K562 (cell line): ENCODE data around the gene EFEMP2. TPM values are rescaled to one million over a fixed set of nuclear protein-coding genes. Genes with fewer than 3 reads are reported as not detected.

ENCODE experiments used
- CEBPB ChIP-seq: fragments of 450-650 bp; IDR thresholded peaks from 2 replicates; pipeline ENCODE4 v1.6.1; 2016; ENCODE audit warnings: missing genetic modification characterization, missing compliant biosample characterization
- CHD1 ChIP-seq: fragments of 200-600 bp; sonication (generic); IDR thresholded peaks from one replicate; pipeline ENCODE4 v1.6.1; 2012; ENCODE audit warnings: mild to moderate bottlenecking, moderate library complexity, low read length, inconsistent platforms
- COPS2 ChIP-seq: fragments of 450-650 bp; conservative IDR thresholded peaks from 2 replicates; pipeline ENCODE4 v1.6.1; 2016; ENCODE audit warnings: mild to moderate bottlenecking, moderate library complexity
- DDX20 ChIP-seq: fragments of 450-650 bp; IDR thresholded peaks from 2 replicates; pipeline ENCODE4 v1.6.1; 2016; ENCODE audit warnings: missing genetic modification characterization, low read depth, mild to moderate bottlenecking, missing compliant biosample characterization, moderate library complexity
- KDM2B ChIP-seq: fragments of 250-450 bp; sonication (Bioruptor Pico); IDR thresholded peaks from 2 replicates; pipeline ENCODE4 v1.8.0; 2021; ENCODE audit warnings: mild to moderate bottlenecking, moderate library complexity
- MAFK ChIP-seq: IDR thresholded peaks from 2 replicates; pipeline ENCODE4 v1.6.1; 2011; ENCODE audit warnings: low read length, improper control_type of control experiment
- MEF2A ChIP-seq: IDR thresholded peaks from 2 replicates; pipeline ENCODE4 v1.6.1; 2011; ENCODE audit warnings: low read depth, mild to moderate bottlenecking, low read length, moderate library complexity; ENCODE audit not compliant: control insufficient read depth
- NCOA6 ChIP-seq: fragments of 450-650 bp; IDR thresholded peaks from 2 replicates; pipeline ENCODE4 v1.6.1; 2017; ENCODE audit warnings: mild to moderate bottlenecking
- PYGO2 ChIP-seq: fragments of 450-650 bp; IDR thresholded peaks from 2 replicates; pipeline ENCODE4 v1.6.1; 2016; ENCODE audit warnings: mild to moderate bottlenecking, missing genetic modification characterization, moderate library complexity, missing compliant biosample characterization
- RAD51 ChIP-seq: fragments of 450-650 bp; IDR thresholded peaks from 2 replicates; pipeline ENCODE4 v1.7.1; 2016; ENCODE audit warnings: low read depth, mild to moderate bottlenecking, borderline replicate concordance
- RB1 ChIP-seq: fragments of 450-650 bp; IDR thresholded peaks from 2 replicates; pipeline ENCODE4 v1.6.1; 2017; ENCODE audit warnings: low read depth, mild to moderate bottlenecking
- TCF3 ChIP-seq: sonication (generic); formaldehyde crosslinking; IDR thresholded peaks from 2 replicates; pipeline ENCODE4 v1.4.0; 2020; ENCODE audit warnings: mild to moderate bottlenecking, missing genetic modification reagents
- TEAD1 ChIP-seq, 2 experiments: fragments of 450-650 bp in 1 of 2; sonication (generic) in 1 of 2; formaldehyde crosslinking; IDR thresholded peaks; 2 replicates each; pipeline versions ENCODE4 v1.4.0 to v1.8.0; 2020 to 2022; ENCODE audit warnings: mild to moderate bottlenecking in 2 of 2, missing genetic modification reagents in 1 of 2
- THRAP3 ChIP-seq: fragments of 450-650 bp; IDR thresholded peaks from 2 replicates; pipeline ENCODE4 v1.6.1; 2016; ENCODE audit warnings: mild to moderate bottlenecking, inconsistent platforms, borderline replicate concordance
- TSC22D4 ChIP-seq: fragments of 450-650 bp; IDR thresholded peaks from 2 replicates; pipeline ENCODE4 v1.6.1; 2016; ENCODE audit warnings: missing genetic modification characterization, missing biosample characterization, control low read depth
- ZNF23 ChIP-seq: fragments of 250-450 bp; sonication (Bioruptor Pico); IDR thresholded peaks from 2 replicates; pipeline ENCODE4 v1.4.0; 2020; ENCODE audit warnings: mild to moderate bottlenecking
- polyA plus RNA-seq, 8 experiments: library from polyadenylated mRNA; depleted of rRNA in 4 of 8; stranded (reverse) in 5 of 8; unstranded in 3 of 8; fragments of >200 nt; fragmentation: Nextera tagmentation in 2 of 8; fragmentation: Illumina TruSeq in 1 of 8; extraction: Ambion mirVana in 2 of 8; extraction: Trizol in 1 of 8; gene quantifications; 2 replicates each; pipeline versions ENCODE4 v1.2.1 to v1.2.3, GENCODE V29; 2011 to 2014; ENCODE audit warnings: inconsistent platforms in 1 of 8, missing spikeins in 1 of 8
- total RNA-seq, 7 experiments: library from RNA; depleted of rRNA in 6 of 7; stranded (reverse); fragments of >200 nt in 6 of 7; fragmentation: Illumina TruSeq in 2 of 7; extraction: Trizol in 2 of 7; gene quantifications; 2 replicates each; pipeline versions ENCODE4 v1.2.1 to v1.2.3, GENCODE V29; 2011 to 2021; ENCODE audit warnings: low replicate concordance in 1 of 7
- TF ChIP-seq, protein P1 (sequence below), 2 experiments: fragments of 450-650 bp; formaldehyde crosslinking in 1 of 2; IDR thresholded peaks; 2 replicates each; pipeline versions ENCODE4 v1.4.0 to v1.6.1; 2014 to 2020; ENCODE audit warnings: mild to moderate bottlenecking in 2 of 2, borderline replicate concordance in 1 of 2, low read depth in 1 of 2
- TF ChIP-seq, protein P2 (sequence below): sonication (generic); formaldehyde crosslinking; IDR thresholded peaks from 2 replicates; pipeline ENCODE4 v1.8.1; 2023; ENCODE audit warnings: missing genetic modification reagents, mild to moderate bottlenecking, borderline replicate concordance

Gene EFEMP2
- total and polyA plus RNA-seq, 9 of the 15 experiments (the other 6 are each of a cell fraction or from before 2014, with no cell fraction given) = 0.07 to 2.9 (median 0.69) TPM; not detected in 1

DNA sequence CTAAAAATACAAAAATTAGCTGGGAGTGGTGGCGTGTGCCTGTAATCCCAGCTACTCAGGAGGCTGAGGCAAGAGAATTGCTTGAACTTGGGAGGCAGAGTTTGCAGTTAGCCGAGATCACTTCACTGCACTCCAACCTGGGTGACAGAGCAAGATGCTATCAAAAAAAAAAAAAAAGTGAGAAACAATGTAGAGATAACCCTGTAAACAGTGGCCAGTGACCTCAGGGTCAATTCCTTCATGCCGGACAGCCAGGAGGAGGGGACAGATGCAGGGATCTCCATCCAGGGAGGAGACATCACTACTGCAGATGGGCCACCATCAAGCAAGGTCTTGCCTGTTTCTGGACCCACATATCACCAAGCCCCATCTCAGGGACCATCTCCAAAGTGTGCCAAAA lies 24.9 kb downstream of the EFEMP2 start (continued):
- TF ChIP-seq, protein P1, sequence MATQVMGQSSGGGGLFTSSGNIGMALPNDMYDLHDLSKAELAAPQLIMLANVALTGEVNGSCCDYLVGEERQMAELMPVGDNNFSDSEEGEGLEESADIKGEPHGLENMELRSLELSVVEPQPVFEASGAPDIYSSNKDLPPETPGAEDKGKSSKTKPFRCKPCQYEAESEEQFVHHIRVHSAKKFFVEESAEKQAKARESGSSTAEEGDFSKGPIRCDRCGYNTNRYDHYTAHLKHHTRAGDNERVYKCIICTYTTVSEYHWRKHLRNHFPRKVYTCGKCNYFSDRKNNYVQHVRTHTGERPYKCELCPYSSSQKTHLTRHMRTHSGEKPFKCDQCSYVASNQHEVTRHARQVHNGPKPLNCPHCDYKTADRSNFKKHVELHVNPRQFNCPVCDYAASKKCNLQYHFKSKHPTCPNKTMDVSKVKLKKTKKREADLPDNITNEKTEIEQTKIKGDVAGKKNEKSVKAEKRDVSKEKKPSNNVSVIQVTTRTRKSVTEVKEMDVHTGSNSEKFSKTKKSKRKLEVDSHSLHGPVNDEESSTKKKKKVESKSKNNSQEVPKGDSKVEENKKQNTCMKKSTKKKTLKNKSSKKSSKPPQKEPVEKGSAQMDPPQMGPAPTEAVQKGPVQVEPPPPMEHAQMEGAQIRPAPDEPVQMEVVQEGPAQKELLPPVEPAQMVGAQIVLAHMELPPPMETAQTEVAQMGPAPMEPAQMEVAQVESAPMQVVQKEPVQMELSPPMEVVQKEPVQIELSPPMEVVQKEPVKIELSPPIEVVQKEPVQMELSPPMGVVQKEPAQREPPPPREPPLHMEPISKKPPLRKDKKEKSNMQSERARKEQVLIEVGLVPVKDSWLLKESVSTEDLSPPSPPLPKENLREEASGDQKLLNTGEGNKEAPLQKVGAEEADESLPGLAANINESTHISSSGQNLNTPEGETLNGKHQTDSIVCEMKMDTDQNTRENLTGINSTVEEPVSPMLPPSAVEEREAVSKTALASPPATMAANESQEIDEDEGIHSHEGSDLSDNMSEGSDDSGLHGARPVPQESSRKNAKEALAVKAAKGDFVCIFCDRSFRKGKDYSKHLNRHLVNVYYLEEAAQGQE (IDR thresholded peaks at IDR 0.05; ENCODE audit: borderline replicate concordance) = no peak
- TF ChIP-seq, protein P1 (CRISPR knock-in tag; IDR thresholded peaks at IDR 0.05; ENCODE audit: low read depth) = no peak
- no peak for TF ChIP-seq ZNF23 (CRISPR knock-in tag)
- TF ChIP-seq PYGO2 (tag) = no peak
- no peak for TF ChIP-seq KDM2B (CRISPR knock-in tag)
- TF ChIP-seq, protein P2, sequence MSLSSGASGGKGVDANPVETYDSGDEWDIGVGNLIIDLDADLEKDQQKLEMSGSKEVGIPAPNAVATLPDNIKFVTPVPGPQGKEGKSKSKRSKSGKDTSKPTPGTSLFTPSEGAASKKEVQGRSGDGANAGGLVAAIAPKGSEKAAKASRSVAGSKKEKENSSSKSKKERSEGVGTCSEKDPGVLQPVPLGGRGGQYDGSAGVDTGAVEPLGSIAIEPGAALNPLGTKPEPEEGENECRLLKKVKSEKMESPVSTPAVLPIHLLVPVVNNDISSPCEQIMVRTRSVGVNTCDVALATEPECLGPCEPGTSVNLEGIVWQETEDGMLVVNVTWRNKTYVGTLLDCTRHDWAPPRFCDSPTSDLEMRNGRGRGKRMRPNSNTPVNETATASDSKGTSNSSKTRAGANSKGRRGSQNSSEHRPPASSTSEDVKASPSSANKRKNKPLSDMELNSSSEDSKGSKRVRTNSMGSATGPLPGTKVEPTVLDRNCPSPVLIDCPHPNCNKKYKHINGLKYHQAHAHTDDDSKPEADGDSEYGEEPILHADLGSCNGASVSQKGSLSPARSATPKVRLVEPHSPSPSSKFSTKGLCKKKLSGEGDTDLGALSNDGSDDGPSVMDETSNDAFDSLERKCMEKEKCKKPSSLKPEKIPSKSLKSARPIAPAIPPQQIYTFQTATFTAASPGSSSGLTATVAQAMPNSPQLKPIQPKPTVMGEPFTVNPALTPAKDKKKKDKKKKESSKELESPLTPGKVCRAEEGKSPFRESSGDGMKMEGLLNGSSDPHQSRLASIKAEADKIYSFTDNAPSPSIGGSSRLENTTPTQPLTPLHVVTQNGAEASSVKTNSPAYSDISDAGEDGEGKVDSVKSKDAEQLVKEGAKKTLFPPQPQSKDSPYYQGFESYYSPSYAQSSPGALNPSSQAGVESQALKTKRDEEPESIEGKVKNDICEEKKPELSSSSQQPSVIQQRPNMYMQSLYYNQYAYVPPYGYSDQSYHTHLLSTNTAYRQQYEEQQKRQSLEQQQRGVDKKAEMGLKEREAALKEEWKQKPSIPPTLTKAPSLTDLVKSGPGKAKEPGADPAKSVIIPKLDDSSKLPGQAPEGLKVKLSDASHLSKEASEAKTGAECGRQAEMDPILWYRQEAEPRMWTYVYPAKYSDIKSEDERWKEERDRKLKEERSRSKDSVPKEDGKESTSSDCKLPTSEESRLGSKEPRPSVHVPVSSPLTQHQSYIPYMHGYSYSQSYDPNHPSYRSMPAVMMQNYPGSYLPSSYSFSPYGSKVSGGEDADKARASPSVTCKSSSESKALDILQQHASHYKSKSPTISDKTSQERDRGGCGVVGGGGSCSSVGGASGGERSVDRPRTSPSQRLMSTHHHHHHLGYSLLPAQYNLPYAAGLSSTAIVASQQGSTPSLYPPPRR = no peak
- TF ChIP-seq MAFK = no peak
- no peak for TF ChIP-seq COPS2
- no peak for TF ChIP-seq TEAD1 (CRISPR knock-in tag; IDR thresholded peaks at IDR 0.05)
- no peak for TF ChIP-seq NCOA6
- no peak for TF ChIP-seq TSC22D4 (tag)
- no peak for TF ChIP-seq THRAP3
- no peak for TF ChIP-seq MEF2A
- TF ChIP-seq CEBPB (tag) = no peak
- no peak for TF ChIP-seq RAD51
- TF ChIP-seq RB1 = no peak
- no peak for TF ChIP-seq DDX20 (tag)
- no peak for TF ChIP-seq TCF3 (CRISPR knock-in tag)
- no peak for TF ChIP-seq CHD1
